ENCODE data around the gene DLGAP3.

Gene DLGAP3

DNA sequence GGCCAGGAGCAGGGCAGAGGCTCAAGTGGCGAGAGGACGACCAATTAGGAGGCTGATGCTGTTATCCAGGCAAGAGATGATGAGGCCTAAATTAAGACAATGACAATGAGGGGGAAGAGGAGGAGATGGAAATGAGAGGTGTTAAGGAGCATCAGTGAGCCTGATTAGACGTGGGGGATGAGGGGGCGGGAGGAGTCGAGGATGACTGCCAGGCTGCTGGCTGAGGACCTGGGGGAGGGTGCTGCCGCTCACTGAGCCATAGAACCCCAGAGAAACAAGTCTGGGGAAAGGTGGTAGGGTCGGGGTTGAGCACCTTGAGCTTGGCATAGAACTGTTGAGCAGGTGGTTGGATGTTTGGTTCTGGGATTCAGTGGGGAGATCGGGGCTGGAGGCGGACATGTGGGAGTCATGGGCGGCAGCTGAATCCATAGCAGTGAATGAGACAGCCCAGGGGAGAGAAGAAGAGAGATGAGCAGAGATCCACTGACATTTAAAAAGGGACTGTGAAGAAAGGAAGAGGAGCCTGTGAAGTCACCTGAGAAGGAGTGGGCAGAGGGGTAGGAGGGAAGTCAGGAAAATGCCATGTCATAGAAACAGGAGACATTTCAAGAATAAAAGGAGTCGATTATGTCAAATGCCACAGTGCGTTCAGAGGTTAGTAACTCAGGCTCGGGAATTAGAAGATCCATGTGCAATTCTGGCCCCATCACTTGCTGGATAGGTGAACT is 28.5 kb downstream of the DLGAP3 start:
- DNase-seq = no peak

DNA sequence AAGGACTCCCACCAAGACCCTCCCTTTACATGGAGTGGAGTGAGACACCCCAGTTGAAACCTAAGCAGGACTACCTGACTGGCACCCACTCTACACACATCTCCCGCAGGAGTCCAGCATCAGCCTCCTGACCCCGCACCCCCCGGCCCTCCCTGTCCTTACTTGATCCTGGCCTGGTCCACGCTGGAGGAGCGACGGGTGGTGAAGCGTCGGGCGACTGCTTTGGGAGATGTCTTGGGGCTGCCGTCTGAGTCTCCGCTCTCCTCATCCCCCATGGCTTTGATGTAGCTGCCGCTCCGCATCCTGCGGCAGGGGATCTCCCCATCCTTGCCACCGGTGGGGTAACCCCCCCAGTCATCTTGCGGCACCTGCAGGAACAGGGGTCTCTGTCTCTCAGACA is 29.5 kb downstream of the DLGAP3 start:
- no peak for DNase-seq

GRCh38 chr1:34899471-34899870 is 30.0 kb downstream of the DLGAP3 start:
- no peak for DNase-seq

DNA sequence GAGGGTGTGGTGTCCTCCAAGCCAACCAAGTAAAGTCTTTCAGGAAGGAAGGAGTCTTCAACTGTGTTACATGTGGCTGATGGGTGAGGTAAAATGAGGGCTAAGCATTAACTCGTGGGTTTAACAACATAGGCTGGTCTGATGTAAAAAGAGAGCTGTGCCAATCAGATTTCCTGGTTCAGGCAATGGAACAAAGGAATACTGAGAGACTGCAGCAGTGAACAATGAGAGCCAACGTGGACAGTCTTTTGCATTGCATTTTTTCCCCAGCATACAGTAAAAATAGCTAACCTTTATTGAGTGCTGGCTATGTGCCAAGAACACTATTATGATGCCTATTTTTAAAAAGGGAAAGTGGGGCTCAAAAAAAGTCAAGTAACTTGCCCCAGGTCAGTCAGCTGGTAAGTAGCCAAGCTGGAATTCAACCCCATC is 31.1 kb downstream of the DLGAP3 start:
- no peak for DNase-seq

DNA sequence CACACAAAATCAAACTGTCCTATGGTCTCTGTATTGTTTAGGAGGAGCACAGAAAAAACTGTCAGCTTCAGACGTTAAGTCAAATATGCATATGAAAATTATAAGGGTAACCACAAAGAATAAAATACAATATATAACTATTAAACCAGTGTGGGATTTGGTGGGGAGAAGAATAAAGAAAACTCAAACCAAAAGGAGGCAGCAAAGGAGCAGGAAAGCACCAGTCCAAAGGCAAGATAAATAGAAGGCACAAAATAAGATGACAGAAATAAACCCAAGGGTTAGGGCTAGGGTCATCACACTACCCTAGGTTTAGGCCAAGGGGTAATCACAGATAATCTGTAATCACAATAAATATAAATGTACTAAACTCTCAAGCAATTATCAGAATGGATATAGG is 32.8 kb downstream of the DLGAP3 start:
- DNase-seq = no peak

GRCh38 chr1:34889705-34890104 is 39.7 kb downstream of the DLGAP3 start:
- no peak for DNase-seq

DNA sequence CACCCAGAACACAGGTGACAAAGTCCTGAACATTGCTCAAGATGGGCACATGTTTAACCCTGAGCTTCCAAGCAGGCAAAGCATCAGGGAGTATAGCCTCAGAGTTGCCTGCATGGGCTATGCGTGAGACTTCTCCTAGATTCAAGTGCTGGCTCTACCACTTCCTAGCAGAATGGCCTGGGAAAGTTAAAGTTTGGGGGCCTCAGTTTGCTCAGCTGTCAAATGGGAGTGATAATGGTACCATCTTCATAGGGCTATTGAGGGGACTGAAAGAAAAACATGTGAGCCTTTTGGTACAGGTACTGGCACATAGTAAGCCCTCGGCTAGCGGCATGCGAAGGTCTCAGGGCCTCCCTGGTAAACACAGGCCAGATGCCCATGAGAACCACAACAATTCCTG is 41.9 kb downstream of the DLGAP3 start:
- DNase-seq = no peak

GRCh38 chr1:34885405-34886247 is 43.8 kb downstream of the DLGAP3 start:
- DNase-seq = peak; percentile 72

- DNase-seq = peak; percentile 65
Observed at GRCh38 chr1:34884961-34885360, 44.5 kb downstream of the DLGAP3 start.

- DNase-seq = no peak
Observed at GRCh38 chr1:34884536-34884935, 44.9 kb downstream of the DLGAP3 start.

- DNase-seq = no peak
Observed at GRCh38 chr1:34879230-34879629, 50.2 kb downstream of the DLGAP3 start.

DNA sequence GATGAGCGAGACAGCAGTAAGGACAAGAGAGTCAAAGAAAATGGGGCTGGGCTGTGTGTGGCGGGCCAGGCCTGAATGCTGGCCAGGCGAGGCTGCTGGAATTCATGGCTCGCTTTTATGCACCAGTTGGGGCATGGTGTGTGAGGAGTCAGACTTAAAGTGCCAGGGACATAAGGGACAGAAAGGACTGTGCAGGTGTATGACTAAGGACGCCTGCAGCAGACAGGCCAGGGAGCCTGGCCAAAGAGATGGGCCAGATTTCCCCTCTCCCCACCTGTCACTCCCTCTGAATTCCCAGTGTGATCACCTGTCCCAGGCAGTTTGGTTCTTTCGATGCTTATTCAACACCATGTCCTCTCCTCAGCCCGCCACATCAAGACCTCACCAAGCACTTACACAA is 53.0 kb downstream of the DLGAP3 start:
- no peak for DNase-seq

- DNase-seq = no peak
Observed at GRCh38 chr1:34874296-34874952, 55.0 kb downstream of the DLGAP3 start.

DNA sequence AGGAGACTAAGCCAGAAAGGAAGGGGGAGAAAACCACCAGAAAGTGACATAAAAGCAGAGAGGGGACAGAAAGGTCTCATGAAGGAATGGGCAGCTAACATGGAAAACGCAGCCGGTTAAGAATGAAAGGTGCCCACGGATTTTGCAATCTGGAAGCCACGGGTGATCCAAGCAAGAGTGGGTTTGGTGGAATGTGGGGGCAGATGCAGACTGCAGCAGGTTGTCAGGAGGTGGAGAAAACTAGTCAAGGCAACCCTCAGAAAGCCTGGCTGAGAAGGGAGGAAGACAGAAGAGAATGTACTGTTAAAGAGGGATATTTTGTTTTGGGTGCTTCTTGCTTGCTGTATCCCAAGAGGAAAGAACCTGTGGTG is 57.3 kb downstream of the DLGAP3 start:
- DNase-seq = no peak

DNA sequence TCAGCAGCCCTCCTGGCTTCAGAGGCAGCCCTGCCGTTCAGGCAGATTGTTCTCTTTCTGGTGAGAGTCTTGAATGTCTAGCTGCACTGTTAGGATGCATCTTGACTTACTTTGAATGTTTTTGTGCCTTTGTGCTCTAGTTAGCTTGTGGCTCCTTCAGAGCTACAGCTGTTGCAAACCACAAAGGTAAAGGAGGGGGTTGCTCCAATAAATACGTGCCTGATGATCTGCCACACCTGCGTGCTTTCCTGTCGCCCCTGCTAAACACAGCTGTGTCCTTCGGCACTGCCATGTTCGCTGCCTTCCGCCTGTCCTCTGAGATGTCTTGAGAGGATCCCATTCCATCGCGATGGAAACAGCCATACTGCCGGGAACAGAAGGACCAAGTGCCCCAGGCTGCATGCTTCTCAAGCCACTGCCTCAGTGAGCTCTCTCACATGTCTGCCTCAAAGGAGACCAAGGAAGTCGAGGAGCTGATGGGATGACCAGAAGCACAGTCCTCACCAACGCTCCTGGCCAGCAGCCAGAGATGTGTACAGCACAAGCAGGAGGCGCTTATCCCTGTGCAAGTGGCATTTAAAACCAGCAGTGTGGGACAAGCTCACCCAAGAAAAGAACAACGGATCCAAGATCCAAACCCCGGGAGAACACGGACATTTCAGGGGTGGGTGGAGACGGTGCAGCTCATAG is 57.9 kb downstream of the DLGAP3 start:
- no peak for DNase-seq

DNA sequence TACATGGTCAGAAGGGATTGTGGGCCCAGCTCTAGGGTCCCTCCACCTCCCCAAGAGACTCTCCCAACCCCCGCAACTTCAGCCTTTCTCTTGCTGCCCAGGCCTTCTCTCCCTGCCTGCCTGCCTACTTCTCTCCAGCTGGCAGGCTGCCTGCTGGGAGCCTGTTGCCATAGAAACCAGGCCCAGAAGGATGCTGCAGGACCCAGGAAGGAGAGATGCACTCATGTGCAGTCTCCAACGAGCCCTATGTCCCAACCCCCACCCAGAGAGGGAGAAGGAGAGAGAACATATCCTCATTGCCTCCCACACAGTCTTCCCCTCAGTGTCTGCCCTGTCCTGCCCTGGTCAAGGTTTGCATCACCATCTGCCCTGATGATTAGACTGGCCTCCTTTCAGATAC is 59.1 kb downstream of the DLGAP3 start:
- peak; percentile 39 for DNase-seq

GRCh38 chr1:34869760-34870159 is 59.7 kb downstream of the DLGAP3 start:
- no peak for DNase-seq

DNA sequence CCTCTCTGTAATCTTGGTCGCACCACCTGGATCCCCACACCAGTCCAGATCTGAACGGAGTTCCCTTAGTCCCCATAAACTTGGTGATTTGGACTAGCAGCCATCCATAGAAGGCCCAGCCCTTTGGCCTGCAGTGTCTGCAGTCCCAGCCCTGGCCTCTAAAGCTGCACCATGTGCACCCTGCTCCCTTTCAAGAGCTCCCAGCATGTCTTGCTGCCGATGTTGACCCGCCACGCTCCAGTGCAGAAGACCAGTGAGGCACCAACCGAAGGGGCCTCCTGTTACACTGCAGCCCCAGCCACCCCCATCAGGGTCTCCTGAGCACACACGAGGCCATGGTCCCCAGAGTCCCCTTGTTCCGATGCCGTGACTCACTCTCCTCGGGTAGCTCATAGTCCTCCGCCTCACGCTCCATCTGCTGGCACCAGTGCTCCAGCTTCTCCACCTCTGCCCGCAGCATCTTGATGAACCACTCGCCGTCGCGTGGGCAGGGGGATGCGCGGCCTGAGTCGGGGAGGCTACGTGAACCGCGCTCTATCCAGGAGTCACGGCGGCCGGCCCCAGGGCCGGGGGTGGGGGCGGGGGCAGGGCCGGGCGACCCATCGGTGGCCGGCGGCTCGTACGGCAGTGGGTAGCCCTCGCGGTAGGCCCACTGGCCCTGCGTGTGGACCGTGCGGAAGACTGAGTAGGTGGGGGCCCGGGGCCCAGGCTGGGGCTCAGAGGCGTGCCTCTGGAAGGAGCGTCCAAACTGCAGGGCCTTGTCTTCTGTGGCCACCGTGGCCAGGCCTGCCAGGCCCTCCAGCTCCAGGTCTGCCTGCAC is 61.0 kb downstream of the DLGAP3 start:
- DNase-seq = no peak

GRCh38 chr1:34867415-34867814 is 62.0 kb downstream of the DLGAP3 start:
- DNase-seq = no peak

DNA sequence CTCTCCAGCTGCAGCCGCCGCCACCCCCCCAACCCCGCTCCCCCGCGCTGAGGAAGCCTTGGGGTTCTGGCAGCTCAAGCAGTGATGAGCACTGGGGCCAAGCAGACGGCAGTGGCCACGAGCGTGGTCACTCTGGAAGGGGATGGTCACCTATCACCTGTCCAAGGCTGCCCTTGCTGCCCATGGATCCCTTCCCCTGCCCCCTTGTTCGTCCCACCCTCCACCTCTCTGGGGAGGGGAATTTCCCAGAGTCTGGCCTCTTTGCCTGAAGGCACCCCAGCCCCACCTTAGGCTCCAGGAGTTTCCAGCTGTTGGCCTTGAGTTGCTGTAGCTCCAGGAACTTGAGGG is 62.7 kb downstream of the DLGAP3 start:
- no peak for DNase-seq

DNA sequence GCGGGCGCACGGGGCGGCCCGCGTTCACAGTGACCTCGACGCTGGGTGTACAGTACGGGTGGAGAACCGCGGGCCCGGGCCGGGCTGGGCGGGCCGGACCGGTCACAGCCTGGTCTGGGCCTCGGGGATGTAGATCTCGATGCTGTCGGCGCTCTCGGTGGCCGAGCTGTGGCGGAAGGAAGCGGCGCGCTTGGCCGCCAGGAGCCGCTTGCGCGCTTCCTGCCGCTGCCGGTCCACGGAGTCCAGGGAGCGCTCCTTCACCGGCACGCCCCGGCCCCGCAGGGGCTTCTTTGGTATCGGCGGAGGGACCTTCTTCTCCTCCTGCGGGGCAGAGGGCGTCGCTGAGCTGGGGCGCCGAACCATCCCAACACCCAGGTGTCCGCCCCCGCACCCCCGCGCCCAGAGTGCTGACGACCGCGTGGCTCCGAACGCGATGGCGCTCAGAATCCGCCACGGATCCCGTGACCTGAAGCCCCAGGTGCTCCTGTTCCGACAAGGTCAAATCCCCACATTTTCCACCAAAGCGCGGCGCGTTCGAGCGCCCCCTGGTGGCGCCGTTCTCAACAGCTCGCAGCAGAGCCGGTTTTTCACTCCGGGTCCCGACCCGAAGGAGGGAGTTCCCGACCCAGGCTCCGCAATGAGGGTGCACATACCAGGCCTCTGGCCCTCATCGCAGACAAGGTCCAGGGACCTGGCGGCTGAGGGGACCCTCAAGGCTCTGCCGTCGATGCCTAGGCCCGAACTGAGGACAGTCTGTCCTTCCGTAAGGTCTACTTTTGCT is 63.3 kb downstream of the DLGAP3 start:
- DNase-seq = peak; percentile 2

GRCh38 chr1:34865573-34865972 is 63.9 kb downstream of the DLGAP3 start:
- DNase-seq = no peak
